Measurements from ENCODE around the gene CELSR1.

- TF ChIP-seq CTCF (conservative IDR thresholded peaks at IDR 0.05 in 1 of 2, IDR thresholded peaks at IDR 0.05 in 1 of 2; ENCODE audit: low read depth in 1 of 2, low read length in 2 of 2) (no peak), EZH2 (IDR thresholded peaks at IDR 0.05; ENCODE audit: low read length, missing control alignments) (no peak)
Observed at GRCh38 chr22:46449974-46450745, 87.3 kb downstream of the CELSR1 start.
